ENCODE data around the gene CNOT11.
"Not testable (repeated sequence)": the region's sequence is repeated elsewhere in the genome, so short reads cannot be mapped to it uniquely, and the experiment has no call there.

DNA sequence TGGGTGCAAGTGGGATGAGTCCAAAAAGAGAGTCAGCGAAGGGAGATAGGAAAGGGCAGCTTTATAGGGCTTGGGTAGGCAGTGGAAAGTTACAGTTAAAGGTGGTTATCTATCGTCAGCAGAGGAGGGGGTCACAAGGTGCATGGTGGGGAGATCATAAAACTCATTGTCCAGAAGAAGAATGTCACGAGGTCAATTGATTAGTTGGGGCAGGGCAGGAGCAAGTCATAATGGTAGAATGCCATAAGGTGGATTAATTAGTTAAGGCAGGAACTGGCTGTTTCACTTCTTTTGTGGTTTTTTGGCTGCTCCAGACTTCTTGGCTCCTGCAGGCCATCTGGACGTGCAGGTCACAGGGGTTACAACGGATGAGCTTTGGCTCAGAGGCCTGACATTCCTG lies 3.9 kb upstream of the CNOT11 start:
- TF ChIP-seq, protein P1, sequence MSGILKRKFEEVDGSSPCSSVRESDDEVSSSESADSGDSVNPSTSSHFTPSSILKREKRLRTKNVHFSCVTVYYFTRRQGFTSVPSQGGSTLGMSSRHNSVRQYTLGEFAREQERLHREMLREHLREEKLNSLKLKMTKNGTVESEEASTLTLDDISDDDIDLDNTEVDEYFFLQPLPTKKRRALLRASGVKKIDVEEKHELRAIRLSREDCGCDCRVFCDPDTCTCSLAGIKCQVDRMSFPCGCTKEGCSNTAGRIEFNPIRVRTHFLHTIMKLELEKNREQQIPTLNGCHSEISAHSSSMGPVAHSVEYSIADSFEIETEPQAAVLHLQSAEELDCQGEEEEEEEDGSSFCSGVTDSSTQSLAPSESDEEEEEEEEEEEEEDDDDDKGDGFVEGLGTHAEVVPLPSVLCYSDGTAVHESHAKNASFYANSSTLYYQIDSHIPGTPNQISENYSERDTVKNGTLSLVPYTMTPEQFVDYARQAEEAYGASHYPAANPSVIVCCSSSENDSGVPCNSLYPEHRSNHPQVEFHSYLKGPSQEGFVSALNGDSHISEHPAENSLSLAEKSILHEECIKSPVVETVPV (CRISPR knock-in tag; IDR thresholded peaks at IDR 0.05) = not testable (repeated sequence)
- TF ChIP-seq, protein P2, sequence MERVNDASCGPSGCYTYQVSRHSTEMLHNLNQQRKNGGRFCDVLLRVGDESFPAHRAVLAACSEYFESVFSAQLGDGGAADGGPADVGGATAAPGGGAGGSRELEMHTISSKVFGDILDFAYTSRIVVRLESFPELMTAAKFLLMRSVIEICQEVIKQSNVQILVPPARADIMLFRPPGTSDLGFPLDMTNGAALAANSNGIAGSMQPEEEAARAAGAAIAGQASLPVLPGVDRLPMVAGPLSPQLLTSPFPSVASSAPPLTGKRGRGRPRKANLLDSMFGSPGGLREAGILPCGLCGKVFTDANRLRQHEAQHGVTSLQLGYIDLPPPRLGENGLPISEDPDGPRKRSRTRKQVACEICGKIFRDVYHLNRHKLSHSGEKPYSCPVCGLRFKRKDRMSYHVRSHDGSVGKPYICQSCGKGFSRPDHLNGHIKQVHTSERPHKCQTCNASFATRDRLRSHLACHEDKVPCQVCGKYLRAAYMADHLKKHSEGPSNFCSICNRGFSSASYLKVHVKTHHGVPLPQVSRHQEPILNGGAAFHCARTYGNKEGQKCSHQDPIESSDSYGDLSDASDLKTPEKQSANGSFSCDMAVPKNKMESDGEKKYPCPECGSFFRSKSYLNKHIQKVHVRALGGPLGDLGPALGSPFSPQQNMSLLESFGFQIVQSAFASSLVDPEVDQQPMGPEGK (CRISPR knock-in tag; IDR thresholded peaks at IDR 0.05; ENCODE audit: borderline replicate concordance) = not testable (repeated sequence)
- TF ChIP-seq ZFP30 (CRISPR knock-in tag; IDR thresholded peaks at IDR 0.05); GLIS3 (CRISPR knock-in tag; IDR thresholded peaks at IDR 0.05); SNAI2 (CRISPR knock-in tag; IDR thresholded peaks at IDR 0.05); ISL1 (CRISPR knock-in tag; IDR thresholded peaks at IDR 0.05); ZNF8 (CRISPR knock-in tag; IDR thresholded peaks at IDR 0.05); ZC3H10 (CRISPR knock-in tag; IDR thresholded peaks at IDR 0.05); OSR1 (CRISPR knock-in tag; IDR thresholded peaks at IDR 0.05); ESRRG (CRISPR knock-in tag; IDR thresholded peaks at IDR 0.05); ZFP3 (CRISPR knock-in tag; IDR thresholded peaks at IDR 0.05); ARNTL (CRISPR knock-in tag; IDR thresholded peaks at IDR 0.05; ENCODE audit: borderline replicate concordance, low read depth): not testable (repeated sequence)
